ENCODE results near the gene ZNF585A.
"Not testable (repeated sequence)": the region's sequence is repeated elsewhere in the genome, so short reads cannot be mapped to it uniquely, and the experiment has no call there.

ZNF585A gene

GRCh38 chr19:37172368-37173366, at the start of gene ZNF585A:
TSS of gene ZNF585A (minus strand) at chr19:37172695. CDS start at chr19:37169910, 2,785 bp downstream.
- peak; percentile 82 for DNase-seq (ENCODE audit: low spot score)
- FAIRE-seq: peak; percentile 78

GRCh38 chr19:37221136-37221535, 48.6 kb upstream of the ZNF585A start:
- no peak for FAIRE-seq

GRCh38 chr19:37220383-37220782, 47.9 kb upstream of the ZNF585A start:
- no peak for FAIRE-seq
- DNase-seq (ENCODE audit: low spot score): no peak

More at GRCh38 chr19:37221136-37221535, 48.6 kb upstream of the ZNF585A start:
- DNase-seq (ENCODE audit: low spot score): no peak

- no peak for FAIRE-seq
Measured at GRCh38 chr19:37218592-37218935, 46.1 kb upstream of the ZNF585A start.

GRCh38 chr19:37217775-37218591, 45.5 kb upstream of the ZNF585A start, which contains the start of gene ZNF383:
TSS of gene ZNF383 (plus strand) at chr19:37218214. CDS start at chr19:37230454, 12,240 bp downstream.
- DNase-seq (ENCODE audit: low spot score) (peak; percentile 62), FAIRE-seq (no peak)

More at GRCh38 chr19:37218592-37218935, 46.1 kb upstream of the ZNF585A start:
- DNase-seq (ENCODE audit: low spot score): no peak

- FAIRE-seq (no peak), DNase-seq (ENCODE audit: low spot score) (no peak)
Measured at GRCh38 chr19:37217480-37217774, 44.9 kb upstream of the ZNF585A start.

GRCh38 chr19:37197768-37198167, 25.3 kb upstream of the ZNF585A start:
- FAIRE-seq (no peak), DNase-seq (ENCODE audit: low spot score) (no peak)

- not testable (repeated sequence) for DNase-seq (ENCODE audit: low spot score); FAIRE-seq
Measured at GRCh38 chr19:37197115-37197514, 24.6 kb upstream of the ZNF585A start.

- not testable (repeated sequence) for DNase-seq (ENCODE audit: low spot score); FAIRE-seq
Measured at GRCh38 chr19:37195248-37195647, 22.8 kb upstream of the ZNF585A start.

- not testable (repeated sequence) for DNase-seq (ENCODE audit: low spot score); FAIRE-seq
Measured at GRCh38 chr19:37186071-37186470, 13.6 kb upstream of the ZNF585A start.

- DNase-seq (ENCODE audit: low spot score) (no peak), FAIRE-seq (no peak)
Measured at GRCh38 chr19:37165635-37166034, 6.9 kb downstream of the ZNF585A start.

- DNase-seq (ENCODE audit: low spot score) (no peak), FAIRE-seq (no peak)
Measured at GRCh38 chr19:37160153-37160552, 12.3 kb downstream of the ZNF585A start.

GRCh38 chr19:37148214-37148613, 24.3 kb downstream of the ZNF585A start:
- FAIRE-seq: no peak
- DNase-seq (ENCODE audit: low spot score): no peak

GRCh38 chr19:37136111-37136510, 36.4 kb downstream of the ZNF585A start:
- FAIRE-seq (no peak), DNase-seq (ENCODE audit: low spot score) (no peak)

- FAIRE-seq (no peak), DNase-seq (ENCODE audit: low spot score) (no peak)
Measured at GRCh38 chr19:37128821-37129177, 43.7 kb downstream of the ZNF585A start.

GRCh38 chr19:37127999-37128820, 44.3 kb downstream of the ZNF585A start:
- DNase-seq (ENCODE audit: low spot score) (no peak), FAIRE-seq (no peak)

- not testable (repeated sequence) for FAIRE-seq; DNase-seq (ENCODE audit: low spot score)
Measured at GRCh38 chr19:37122093-37122492, 50.4 kb downstream of the ZNF585A start.

GRCh38 chr19:37114001-37114400, 58.5 kb downstream of the ZNF585A start:
- FAIRE-seq (no peak), DNase-seq (ENCODE audit: low spot score) (no peak)

- not testable (repeated sequence) for FAIRE-seq; DNase-seq (ENCODE audit: low spot score)
Measured at GRCh38 chr19:37111753-37112152, 60.7 kb downstream of the ZNF585A start.

GRCh38 chr19:37104135-37104534, 68.4 kb downstream of the ZNF585A start:
- not testable (repeated sequence) for FAIRE-seq

GRCh38 chr19:37098570-37098969, 73.9 kb downstream of the ZNF585A start:
- FAIRE-seq (no peak), DNase-seq (ENCODE audit: low spot score) (no peak)

More at GRCh38 chr19:37104135-37104534, 68.4 kb downstream of the ZNF585A start:
- not testable (repeated sequence) for DNase-seq (ENCODE audit: low spot score)

Measured in RCC 7860 (cell line).